ENCODE data around the gene MACROD2.

DNA sequence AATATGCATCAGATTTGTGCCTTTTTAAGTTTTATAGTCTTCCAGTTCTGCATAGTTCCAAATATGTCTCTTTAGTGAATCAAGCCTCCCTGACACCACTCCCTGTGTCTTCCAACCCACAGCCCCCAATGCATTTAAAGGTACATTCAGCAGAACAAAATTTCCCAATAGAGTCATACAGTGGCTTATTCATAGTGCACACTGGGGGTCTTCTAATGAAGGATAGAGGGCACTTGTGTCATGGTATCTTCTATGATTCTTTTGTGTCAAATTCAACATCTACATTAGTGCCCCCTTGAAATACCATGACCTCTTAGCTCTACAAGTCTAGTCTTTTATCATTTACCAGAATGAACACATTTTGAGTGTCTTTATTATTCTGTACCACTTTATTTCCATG, 308.3 kb downstream of the MACROD2 start:
- TF ChIP-seq POLR2A (IDR thresholded peaks at IDR 0.05) = no peak
- TF ChIP-seq, protein P1, sequence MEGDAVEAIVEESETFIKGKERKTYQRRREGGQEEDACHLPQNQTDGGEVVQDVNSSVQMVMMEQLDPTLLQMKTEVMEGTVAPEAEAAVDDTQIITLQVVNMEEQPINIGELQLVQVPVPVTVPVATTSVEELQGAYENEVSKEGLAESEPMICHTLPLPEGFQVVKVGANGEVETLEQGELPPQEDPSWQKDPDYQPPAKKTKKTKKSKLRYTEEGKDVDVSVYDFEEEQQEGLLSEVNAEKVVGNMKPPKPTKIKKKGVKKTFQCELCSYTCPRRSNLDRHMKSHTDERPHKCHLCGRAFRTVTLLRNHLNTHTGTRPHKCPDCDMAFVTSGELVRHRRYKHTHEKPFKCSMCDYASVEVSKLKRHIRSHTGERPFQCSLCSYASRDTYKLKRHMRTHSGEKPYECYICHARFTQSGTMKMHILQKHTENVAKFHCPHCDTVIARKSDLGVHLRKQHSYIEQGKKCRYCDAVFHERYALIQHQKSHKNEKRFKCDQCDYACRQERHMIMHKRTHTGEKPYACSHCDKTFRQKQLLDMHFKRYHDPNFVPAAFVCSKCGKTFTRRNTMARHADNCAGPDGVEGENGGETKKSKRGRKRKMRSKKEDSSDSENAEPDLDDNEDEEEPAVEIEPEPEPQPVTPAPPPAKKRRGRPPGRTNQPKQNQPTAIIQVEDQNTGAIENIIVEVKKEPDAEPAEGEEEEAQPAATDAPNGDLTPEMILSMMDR (IDR thresholded peaks at IDR 0.05) = no peak
